IMR-90 (cell line): Measurements from ENCODE around the gene NPRL2. TPM values are rescaled to one million over a fixed set of nuclear protein-coding genes. Genes with fewer than 3 reads are reported as not detected.

ENCODE experiments used
- ATAC-seq: fragments of 200-7000 bp; cut with Tn5 transposase; 2 replicates; pipeline ENCODE4 v1.9.1; 2020; ENCODE audit warnings: low read depth, mild to moderate bottlenecking, moderate library complexity
- BruUV-seq: library from RNA; stranded (reverse); fragments of 400-500 nt; replicated peaks from 2 replicates; lab custom pipeline; 2021; lab: Mats Ljungman, UMichigan
- CTCF ChIA-PET: fragments of 300-600 bp; formaldehyde crosslinking; extraction: SDS; loops from one replicate; lab custom pipeline; 2021; ENCODE audit warnings: antibody characterized with exemption; lab: Yijun Ruan, JAX
- POLR2A ChIA-PET: fragments of 300-600 bp; sonication (Branson Sonifier 250); formaldehyde crosslinking; loops from one replicate; lab custom pipeline; 2022; ENCODE audit warnings: antibody characterized with exemption; ENCODE audit not compliant: unreplicated experiment; lab: Charles Lee
- DNase-seq: peaks from one replicate; pipeline ENCODE4 v3.0.0; 2013
- H2AFZ ChIP-seq: replicated peaks from 2 replicates; pipeline ENCODE3; 2013; ENCODE audit warnings: low read length, mild to moderate bottlenecking; ENCODE audit not compliant: poor library complexity
- H2AK5ac ChIP-seq: 2 replicates; pipeline ENCODE4 v1.6.1; 2013; ENCODE audit warnings: low read depth, low read length, inconsistent platforms
- H2AK9ac ChIP-seq: replicated peaks from 2 replicates; pipeline ENCODE3; 2013; ENCODE audit warnings: mild to moderate bottlenecking, low read depth, low read length, moderate library complexity; ENCODE audit not compliant: poor library complexity
- H2BK120ac ChIP-seq: 2 replicates; pipeline ENCODE4 v1.6.1; 2013; ENCODE audit warnings: low read depth, low read length, inconsistent platforms
- H2BK15ac ChIP-seq: 3 replicates; pipeline ENCODE4 v1.6.1; 2013; ENCODE audit warnings: low read depth, low read length, inconsistent platforms
- H2BK20ac ChIP-seq: 2 replicates; pipeline ENCODE4 v1.6.1; 2013; ENCODE audit warnings: low read depth, mild to moderate bottlenecking, inconsistent platforms, low read length, moderate library complexity
- H2BK5ac ChIP-seq: 2 replicates; pipeline ENCODE4 v1.6.1; 2013; ENCODE audit warnings: mild to moderate bottlenecking, low read depth, low read length, inconsistent platforms; ENCODE audit not compliant: poor library complexity, severe bottlenecking
- H3K14ac ChIP-seq: replicated peaks from 2 replicates; pipeline ENCODE4 v1.6.1; 2013; ENCODE audit warnings: low read depth, low read length, inconsistent platforms
- H3K18ac ChIP-seq: 2 replicates; pipeline ENCODE4 v1.6.1; 2013; ENCODE audit warnings: low read depth, low read length, control low read depth
- H3K23ac ChIP-seq: 2 replicates; pipeline ENCODE4 v1.6.1; 2013; ENCODE audit warnings: low read depth, low read length, inconsistent platforms
- H3K27ac ChIP-seq: 2 replicates; pipeline ENCODE4 v1.5.1; 2013; ENCODE audit warnings: mild to moderate bottlenecking, control low read depth, low read length; ENCODE audit not compliant: insufficient read depth
- H3K27me3 ChIP-seq: 2 replicates; pipeline ENCODE4 v1.6.1; 2013; ENCODE audit warnings: low read length; ENCODE audit not compliant: control insufficient read depth, insufficient read depth
- H3K36me3 ChIP-seq: 2 replicates; pipeline ENCODE4 v1.6.1; 2013; ENCODE audit warnings: low read length, mixed read lengths; ENCODE audit not compliant: control insufficient read depth, insufficient read depth
- H3K4ac ChIP-seq: 2 replicates; pipeline ENCODE4 v1.6.1; 2013; ENCODE audit warnings: low read depth, low read length, inconsistent platforms
- H3K4me1 ChIP-seq: 2 replicates; pipeline ENCODE4 v1.6.1; 2013; ENCODE audit warnings: low read length, mixed read lengths; ENCODE audit not compliant: control insufficient read depth, insufficient read depth
- H3K4me2 ChIP-seq: 2 replicates; pipeline ENCODE4 v1.6.1; 2013; ENCODE audit warnings: low read depth, mild to moderate bottlenecking, control low read depth, low read length, moderate library complexity
- H3K4me3 ChIP-seq: 2 replicates; pipeline ENCODE4 v1.5.1; 2013; ENCODE audit warnings: low read depth, mild to moderate bottlenecking, control low read depth, low read length, moderate library complexity; ENCODE audit not compliant: insufficient read depth
- H3K56ac ChIP-seq: 2 replicates; pipeline ENCODE4 v1.6.1; 2013; ENCODE audit warnings: low read length, inconsistent platforms; ENCODE audit not compliant: insufficient read depth; ENCODE audit errors: extremely low read depth
- H3K79me1 ChIP-seq, 2 experiments: 2 replicates each; pipeline ENCODE4 v1.6.1; 2013; ENCODE audit warnings: low read length in 2 of 2, inconsistent platforms in 1 of 2, low read depth in 1 of 2
- H3K9ac ChIP-seq: 2 replicates; pipeline ENCODE4 v1.6.1; 2013; ENCODE audit warnings: low read depth, low read length, control low read depth
- H3K9me1 ChIP-seq: 2 replicates; pipeline ENCODE4 v1.6.1; 2013; ENCODE audit warnings: low read length, inconsistent platforms; ENCODE audit not compliant: insufficient read depth
- H3K9me3 ChIP-seq: 2 replicates; pipeline ENCODE4 v1.6.1; 2013; ENCODE audit warnings: low read length; ENCODE audit not compliant: control insufficient read depth, insufficient read depth
- H4K20me1 ChIP-seq: 2 replicates; pipeline ENCODE4 v1.6.1; 2013; ENCODE audit warnings: low read length, inconsistent platforms; ENCODE audit not compliant: insufficient read depth
- H4K5ac ChIP-seq: 2 replicates; pipeline ENCODE4 v1.6.1; 2013; ENCODE audit warnings: mild to moderate bottlenecking, low read depth, low read length, control low read depth
- H4K8ac ChIP-seq, 2 experiments: 2 replicates each; pipeline ENCODE4 v1.6.1; 2013; ENCODE audit warnings: low read depth in 2 of 2, low read length in 2 of 2, control low read depth in 1 of 2, inconsistent platforms in 1 of 2
- H4K91ac ChIP-seq: 2 replicates; pipeline ENCODE4 v1.6.1; 2013; ENCODE audit warnings: low read depth, low read length, inconsistent platforms; ENCODE audit not compliant: insufficient read depth
- RCOR1 ChIP-seq: IDR thresholded peaks from 2 replicates; pipeline ENCODE4 v1.6.1; 2012; ENCODE audit warnings: mild to moderate bottlenecking, low read length, improper control_type of control experiment; ENCODE audit not compliant: insufficient replicate concordance
- USF2 ChIP-seq: fragments of 150-350 bp; IDR thresholded peaks from 2 replicates; pipeline ENCODE4 v1.6.1; 2017; ENCODE audit warnings: mild to moderate bottlenecking, antibody characterized with exemption, low read length, low read depth
- WGBS, 2 experiments: methylation state at CpG; one replicate each; pipeline versions ENCODE4 v1.1.5 to v1.1.7; 2013; ENCODE audit warnings: missing lambda C conversion rate in 2 of 2; ENCODE audit not compliant: insufficient read length in 1 of 2; ENCODE audit errors: extremely low coverage in 2 of 2; 5-methylcytosine and 5-hydroxymethylcytosine counted together
- dilution Hi-C: fragments of 300-500 bp; cut with HindIII; formaldehyde crosslinking; loops from one replicate; pipeline ENCODE4 v1.14.3; 2018; ENCODE audit warnings: low sequenced_read_pairs; ENCODE audit not compliant: unreplicated experiment
- in situ Hi-C: fragments of 300-500 bp; cut with MboI; formaldehyde crosslinking; loops from 3 replicates; pipeline ENCODE4 v1.14.3; 2019; ENCODE audit warnings: low sequenced_read_pairs, inconsistent platforms, mixed read lengths
- intact Hi-C: fragments of 100-400 bp; cut with micrococcal nuclease; formaldehyde crosslinking; loops from 2 replicates; pipeline ENCODE4 v1.10.0; 2022
- polyA plus RNA-seq, 3 experiments: library from polyadenylated mRNA; depleted of rRNA; stranded (reverse); fragments of >200 nt; gene quantifications; 2 replicates each; pipeline ENCODE4 v1.2.3, GENCODE V29; 2012; ENCODE audit warnings: low replicate concordance in 1 of 3
- total RNA-seq: library from RNA; depleted of rRNA; stranded (reverse); fragments of >200 nt; gene quantifications from 2 replicates; pipeline ENCODE4 v1.2.3, GENCODE V29; 2012; rRNA removed

Gene NPRL2
- total and polyA plus RNA-seq, 2 of the 4 experiments (the other 2 are of a cell fraction), result 38.3 to 38.7 TPM

- POLR2A ChIA-PET, result no interaction called here
- Histone ChIP-seq H3K27ac (no peak overlapping the region), H3K36me3 (no peaks in the 10 kb centered on the region), H2AFZ (no peak overlapping the region), H2AK9ac (peak overlapping the region; percentile 26), H4K8ac (no peak overlapping the region), H4K20me1 (no peaks in the 10 kb centered on the region), H4K91ac (no peak overlapping the region), H2BK120ac (no peak overlapping the region), H3K18ac (no peak overlapping the region), H2BK5ac (no peak overlapping the region), H3K23ac (no peak overlapping the region), H3K4ac (no peak overlapping the region; the same call in 1 of the 2 replicates), H3K9me1 (peaks cover 17% of the 10 kb centered on the region), H2BK20ac (no peak overlapping the region), H3K14ac (no peak overlapping the region), H3K9ac (no peak overlapping the region), H2BK15ac (no peak overlapping the region), H3K4me2 (no peak overlapping the region), H2AK5ac (no peak overlapping the region), H3K9me3 (no peaks in the 10 kb centered on the region), H3K4me1 (peaks cover 17% of the 10 kb centered on the region), H4K5ac (no peak overlapping the region), H3K4me3 (no peak overlapping the region), H3K27me3 (no peaks in the 10 kb centered on the region), H3K56ac (no peak overlapping the region), H3K79me1 (peaks cover 13 to 31% of the 10 kb centered on the region in 2 experiments; a peak in 3 of 4 replicates)
- no TSS peak for BruUV-seq
- in situ Hi-C loops, result no loop called here
- ATAC-seq, result no peak
- no peak for DNase-seq
- dilution Hi-C loops, result no loop called here
- intact Hi-C loops, result no loop called here
- CTCF ChIA-PET, result no interaction called here
- WGBS, 2 experiments, result 85% methylated on average over 2 of the region's 2 CpGs; no CpG with 5 or more reads in 1 of the 2 experiments
- no peak for TF ChIP-seq USF2
- no peak for TF ChIP-seq RCOR1
These were observed 53.2 kb downstream of the NPRL2 start for GRCh38 chr3:50297384-50297775.

Other genes starting within 250 kb of the NPRL2 start
- gene SEMA3F, start 195.5 kb downstream of the NPRL2 start, total RNA-seq, result 7.3 and 9.2 TPM in 2 replicates
- 23.3 and 26.7 TPM in 2 replicates for gene SEMA3F, start 195.5 kb downstream of the NPRL2 start, polyA plus RNA-seq (2012; rRNA removed)
- not detected in 2 replicates for gene GNAT1, start 159.2 kb downstream of the NPRL2 start, total RNA-seq
- 0.04 TPM in 1 of 2 replicates, not detected in the other for gene GNAT1, start 159.2 kb downstream of the NPRL2 start, polyA plus RNA-seq (2012; rRNA removed)
- 0.36 TPM in 1 of 2 replicates, not detected in the other for gene SLC38A3, start 145.5 kb downstream of the NPRL2 start, total RNA-seq
- 0.12 and 0.36 TPM in 2 replicates for gene SLC38A3, start 145.5 kb downstream of the NPRL2 start, polyA plus RNA-seq (2012; rRNA removed)
- gene GNAI2, start 114.6 kb downstream of the NPRL2 start, total RNA-seq, result 816 and 867 TPM in 2 replicates
- 1,079 and 1,150 TPM in 2 replicates for gene GNAI2, start 114.6 kb downstream of the NPRL2 start, polyA plus RNA-seq (2012; rRNA removed)
- gene SEMA3B, start 81.6 kb downstream of the NPRL2 start, total RNA-seq, result 3.9 and 4.3 TPM in 2 replicates
- gene SEMA3B, start 81.6 kb downstream of the NPRL2 start, polyA plus RNA-seq (2012; rRNA removed), result 29.3 and 34.3 TPM in 2 replicates
- gene LSMEM2, start 71.7 kb downstream of the NPRL2 start, total RNA-seq, result under 0.01 TPM in 2 replicates
- not detected in 2 replicates for gene LSMEM2, start 71.7 kb downstream of the NPRL2 start, polyA plus RNA-seq (2012; rRNA removed)
- gene IFRD2, start 58.3 kb downstream of the NPRL2 start, total RNA-seq, result 48.6 and 52.7 TPM in 2 replicates
- 79.1 and 85.2 TPM in 2 replicates for gene IFRD2, start 58.3 kb downstream of the NPRL2 start, polyA plus RNA-seq (2012; rRNA removed)
- 2.2 and 2.7 TPM in 2 replicates for gene HYAL3, start 51.4 kb downstream of the NPRL2 start, total RNA-seq
- gene HYAL3, start 51.4 kb downstream of the NPRL2 start, polyA plus RNA-seq (2012; rRNA removed), result 5.7 and 7.6 TPM in 2 replicates
- gene NAA80, start 51.4 kb downstream of the NPRL2 start, total RNA-seq, result 3.1 and 5.0 TPM in 2 replicates
- gene NAA80, start 51.4 kb downstream of the NPRL2 start, polyA plus RNA-seq (2012; rRNA removed), result 14.2 and 14.4 TPM in 2 replicates
- gene HYAL1, start 47.2 kb downstream of the NPRL2 start, total RNA-seq, result under 0.01 and 0.36 TPM in 2 replicates
- gene HYAL1, start 47.2 kb downstream of the NPRL2 start, polyA plus RNA-seq (2012; rRNA removed), result 0.29 and 0.32 TPM in 2 replicates
- 53.6 and 56.8 TPM in 2 replicates for gene HYAL2, start 28.0 kb downstream of the NPRL2 start, total RNA-seq
- gene HYAL2, start 28.0 kb downstream of the NPRL2 start, polyA plus RNA-seq (2012; rRNA removed), result 104 and 114 TPM in 2 replicates
- gene TUSC2, start 22.6 kb downstream of the NPRL2 start, total RNA-seq, result 13.4 and 14.2 TPM in 2 replicates
- 24.0 and 24.8 TPM in 2 replicates for gene TUSC2, start 22.6 kb downstream of the NPRL2 start, polyA plus RNA-seq (2012; rRNA removed)
- gene RASSF1, start 9.9 kb downstream of the NPRL2 start, total RNA-seq, result 17.4 and 18.3 TPM in 2 replicates
- gene RASSF1, start 9.9 kb downstream of the NPRL2 start, polyA plus RNA-seq (2012; rRNA removed), result 53.4 and 55.6 TPM in 2 replicates
- gene ZMYND10, start 5.0 kb downstream of the NPRL2 start, total RNA-seq, result 0.83 and 1.1 TPM in 2 replicates
- gene ZMYND10, start 5.0 kb downstream of the NPRL2 start, polyA plus RNA-seq (2012; rRNA removed), result 1.1 and 1.4 TPM in 2 replicates
- gene CYB561D2, start 87 bp upstream of the NPRL2 start, total RNA-seq, result 26.1 and 29.2 TPM in 2 replicates
- 31.7 and 41.5 TPM in 2 replicates for gene CYB561D2, start 87 bp upstream of the NPRL2 start, polyA plus RNA-seq (2012; rRNA removed)
- 35.3 and 35.6 TPM in 2 replicates for gene TMEM115, start 8.7 kb upstream of the NPRL2 start, total RNA-seq
- gene TMEM115, start 8.7 kb upstream of the NPRL2 start, polyA plus RNA-seq (2012; rRNA removed), result 47.3 and 54.3 TPM in 2 replicates
- gene CACNA2D2, start 152.9 kb upstream of the NPRL2 start, total RNA-seq, result not detected in 2 replicates
- 0.11 and 0.15 TPM in 2 replicates for gene CACNA2D2, start 152.9 kb upstream of the NPRL2 start, polyA plus RNA-seq (2012; rRNA removed)
- 6.8 and 6.9 TPM in 2 replicates for gene C3orf18, start 217.0 kb upstream of the NPRL2 start, total RNA-seq
- gene C3orf18, start 217.0 kb upstream of the NPRL2 start, polyA plus RNA-seq (2012; rRNA removed), result 10.6 and 10.9 TPM in 2 replicates
- gene HEMK1, start 218.7 kb upstream of the NPRL2 start, total RNA-seq, result 12.5 and 17.2 TPM in 2 replicates
- gene HEMK1, start 218.7 kb upstream of the NPRL2 start, polyA plus RNA-seq (2012; rRNA removed), result 20.6 and 20.8 TPM in 2 replicates